Putamen (tissue), 1 donor: ENCODE results near the gene FAM186B.
"Not testable (repeated sequence)": the region's sequence is repeated elsewhere in the genome, so short reads cannot be mapped to it uniquely, and the experiment has no call there.

Source experiments
- DNase-seq: peaks from one replicate; pipeline ENCODE4 v3.0.0-alpha.2; 2016; ENCODE audit warnings: low spot score

The FAM186B gene

DNA sequence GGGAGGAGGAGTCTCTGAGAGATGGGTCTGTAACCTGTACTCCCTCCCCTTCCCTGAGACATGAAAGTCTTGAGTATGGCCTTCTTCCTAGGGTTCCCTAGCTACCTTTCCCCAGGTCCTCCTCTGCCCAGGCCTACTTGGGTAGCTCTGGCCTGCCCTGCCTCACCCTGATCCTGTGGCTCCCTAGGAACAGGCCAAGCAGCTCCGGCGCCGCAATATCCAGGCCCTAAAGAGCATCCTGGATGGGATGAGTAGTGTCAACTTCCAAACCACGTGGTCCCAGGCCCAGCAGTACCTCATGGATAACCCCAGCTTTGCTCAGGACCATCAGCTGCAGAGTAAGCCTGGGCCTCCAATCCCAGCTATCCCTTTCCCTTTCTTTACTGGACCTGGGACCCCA lies 30.2 kb upstream of the FAM186B start:
- DNase-seq: no peak

- no peak for DNase-seq
These were observed 29.6 kb upstream of the FAM186B start for GRCh38 chr12:49635036-49635435.

- DNase-seq: no peak
These were observed 28.4 kb upstream of the FAM186B start for GRCh38 chr12:49633703-49634345.

GRCh38 chr12:49632986-49633702 lies 27.7 kb upstream of the FAM186B start:
- DNase-seq: no peak

DNA sequence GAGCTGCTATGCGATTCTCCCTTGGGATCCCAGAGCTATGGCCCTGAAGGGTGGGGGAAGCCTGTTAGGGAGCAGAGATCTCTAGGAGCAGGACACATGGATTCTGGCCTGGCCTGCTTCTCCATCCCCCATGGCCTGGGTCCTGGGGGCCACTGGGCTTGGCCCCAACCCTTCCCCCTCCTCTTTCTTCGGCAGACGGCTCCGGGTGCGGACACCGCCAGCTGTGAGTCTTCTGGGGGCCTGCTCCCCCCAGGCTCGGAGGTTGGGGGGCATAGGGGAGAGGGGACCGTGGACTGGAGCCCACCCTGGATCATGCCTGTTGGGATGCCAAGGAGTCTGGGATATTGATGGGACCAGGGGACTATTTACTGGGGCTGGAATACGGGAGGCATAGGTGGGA lies 27.0 kb upstream of the FAM186B start:
- no peak for DNase-seq

DNA sequence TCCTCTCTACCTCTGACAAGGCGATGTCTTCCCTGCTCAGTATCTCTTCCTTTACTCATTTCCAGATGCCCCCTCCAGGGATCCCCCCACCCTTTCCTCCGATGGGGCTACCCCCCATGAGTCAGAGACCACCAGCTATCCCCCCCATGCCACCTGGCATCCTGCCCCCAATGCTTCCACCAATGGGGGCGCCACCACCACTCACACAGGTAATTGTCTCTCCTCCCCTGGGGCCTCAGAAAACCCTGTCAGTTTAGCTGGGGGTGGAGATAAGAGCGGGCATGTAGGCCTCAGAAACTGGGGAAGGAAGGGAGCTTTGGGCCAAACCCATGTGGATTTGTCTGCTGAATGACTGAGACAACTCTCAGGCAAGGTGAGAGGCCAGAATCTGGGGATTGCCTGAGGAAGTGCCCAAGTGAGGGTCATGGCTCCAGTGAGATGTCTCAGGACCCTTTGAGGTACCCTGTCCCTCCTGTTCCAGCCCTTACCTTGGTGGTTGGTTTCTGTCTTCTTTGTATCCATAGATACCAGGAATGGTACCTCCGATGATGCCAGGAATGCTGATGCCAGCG lies 26.0 kb upstream of the FAM186B start:
- no peak for DNase-seq

GRCh38 chr12:49627752-49628360 lies 22.4 kb upstream of the FAM186B start:
- DNase-seq: no peak

- DNase-seq: no peak
These were observed 21.4 kb upstream of the FAM186B start for GRCh38 chr12:49626836-49627235.

- peak; percentile 76 for DNase-seq
These were observed 20.9 kb upstream of the FAM186B start for GRCh38 chr12:49626169-49626835.

DNA sequence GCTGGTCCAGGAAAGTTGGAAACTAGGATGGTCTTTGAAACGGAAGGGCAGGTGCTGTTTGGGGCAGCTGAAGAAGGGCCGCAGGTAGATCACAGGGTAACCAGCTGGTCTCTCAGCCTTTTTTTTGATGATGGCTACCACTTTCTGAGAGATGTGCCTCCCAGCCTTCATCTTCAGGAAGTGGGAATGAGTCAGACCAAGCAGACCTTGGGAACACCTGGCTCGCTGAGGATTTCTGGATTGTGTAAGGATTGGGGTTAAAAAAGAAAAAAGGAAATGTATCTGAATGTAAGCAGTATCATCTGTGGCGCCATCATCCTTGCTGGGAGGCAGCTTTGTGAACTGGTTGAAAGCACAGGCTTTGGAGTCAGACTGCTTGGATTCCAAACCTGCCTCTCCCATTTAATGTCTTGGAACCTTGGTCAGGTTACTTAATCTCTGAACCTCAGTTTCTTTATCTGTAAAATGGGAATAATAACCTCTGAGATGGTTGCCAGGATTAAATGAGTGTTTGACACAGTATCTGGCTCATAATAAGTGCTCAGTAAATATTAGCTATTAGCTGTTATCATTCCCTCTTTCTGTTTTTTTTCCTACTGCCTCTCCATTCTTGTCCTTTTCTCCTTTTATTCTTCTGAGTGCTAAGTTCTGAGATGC lies 19.6 kb upstream of the FAM186B start:
- DNase-seq: no peak

- peak; percentile 89 for DNase-seq
These were observed 17.9 kb upstream of the FAM186B start, which contains the start of gene PRPF40B for GRCh38 chr12:49623142-49623904. PRPF40B (plus strand) TSS chr12:49623561; CDS start chr12:49623591, 30 bp downstream.

DNA sequence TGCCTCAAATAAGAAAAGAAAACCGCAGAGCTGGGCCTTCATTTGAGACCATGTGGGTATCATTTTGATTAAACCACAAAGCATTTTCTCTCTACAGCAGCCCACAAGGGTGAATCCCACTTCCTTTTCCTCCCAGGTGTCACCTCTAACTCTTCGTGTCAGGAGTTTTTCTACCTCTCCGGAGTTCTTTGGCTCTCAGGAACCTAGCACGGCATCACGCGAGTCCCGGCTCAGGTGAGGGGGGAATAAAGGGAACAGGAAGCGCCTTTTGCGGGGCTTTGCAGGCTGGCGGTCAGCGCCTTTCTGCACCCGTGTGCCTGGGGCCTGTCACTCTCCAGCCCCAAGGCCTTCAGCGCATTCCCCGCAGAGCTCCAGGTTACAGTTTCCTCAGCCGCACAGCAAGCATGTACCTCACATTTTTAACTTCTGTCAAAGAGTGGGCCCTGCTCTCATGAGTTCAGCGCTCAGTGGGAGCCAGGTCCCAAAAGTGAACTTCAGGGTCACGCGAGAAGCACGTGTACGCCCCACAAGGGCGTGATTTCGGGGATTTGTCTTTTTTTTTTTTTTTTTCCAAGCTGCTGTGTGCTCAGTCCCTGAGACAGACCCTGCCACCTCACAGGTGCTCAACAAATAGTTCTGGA lies 17.2 kb upstream of the FAM186B start:
- DNase-seq: no peak

DNA sequence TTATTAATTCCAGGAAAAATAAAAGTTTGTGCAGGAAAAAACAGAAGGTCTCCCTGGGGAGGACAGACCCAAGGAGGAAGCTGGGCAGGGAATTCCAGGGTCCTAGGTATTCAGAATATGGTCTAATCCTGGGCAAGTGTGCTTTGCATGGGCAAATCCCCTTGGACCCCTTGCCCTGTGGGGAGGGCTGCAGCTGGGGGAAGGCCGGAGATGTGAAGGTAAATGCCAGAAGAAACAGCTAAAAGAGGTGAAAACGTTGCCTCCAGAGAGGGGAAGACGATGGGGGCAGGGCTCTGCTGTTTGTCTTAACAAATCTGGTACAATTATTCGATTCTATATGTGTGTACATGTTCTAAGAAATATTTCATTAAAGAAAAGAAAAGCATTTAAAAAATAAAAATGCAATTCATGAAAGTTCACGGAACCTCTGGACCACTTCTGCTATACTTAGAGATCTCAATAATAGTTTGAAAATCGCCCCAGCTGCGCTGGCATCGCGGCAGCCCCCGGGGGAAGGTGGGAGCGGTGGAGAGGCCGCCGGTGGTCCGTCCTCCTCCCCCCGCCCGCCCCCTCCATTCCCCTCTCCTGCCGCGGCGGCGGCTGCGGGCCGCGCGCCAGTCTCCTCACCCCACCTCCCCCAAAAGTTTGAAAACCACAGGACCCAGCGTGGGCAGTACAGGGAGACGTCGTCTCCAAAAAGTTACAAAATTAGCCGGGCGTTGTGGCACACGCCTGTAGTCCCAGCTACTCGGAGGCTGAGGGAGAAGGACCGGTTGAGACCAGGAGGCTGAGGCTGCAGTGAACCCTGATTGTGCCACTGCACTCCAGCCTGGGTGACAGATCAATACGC lies 16.4 kb upstream of the FAM186B start:
- no peak for DNase-seq

DNA sequence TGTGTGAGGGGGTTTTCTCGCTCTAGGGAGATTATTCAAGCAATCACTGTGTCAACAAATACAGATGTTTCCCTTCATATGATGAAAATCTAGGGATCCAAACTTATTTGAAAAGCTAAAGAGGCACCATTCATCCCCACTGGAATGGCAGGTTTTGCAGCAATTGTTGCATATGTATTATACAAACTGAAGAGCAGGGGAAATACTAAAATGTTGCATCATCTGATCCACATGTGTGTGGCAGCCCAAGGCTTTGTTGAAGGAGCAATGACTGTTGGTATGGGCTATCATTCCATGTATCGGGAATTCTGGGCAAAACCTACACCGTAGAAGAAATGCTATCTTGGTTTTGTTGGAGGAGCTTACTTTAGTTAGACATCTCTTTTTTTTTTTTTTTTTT lies 13.8 kb upstream of the FAM186B start:
- DNase-seq: no peak

GRCh38 chr12:49618576-49618975 lies 13.1 kb upstream of the FAM186B start:
- DNase-seq: no peak

DNA sequence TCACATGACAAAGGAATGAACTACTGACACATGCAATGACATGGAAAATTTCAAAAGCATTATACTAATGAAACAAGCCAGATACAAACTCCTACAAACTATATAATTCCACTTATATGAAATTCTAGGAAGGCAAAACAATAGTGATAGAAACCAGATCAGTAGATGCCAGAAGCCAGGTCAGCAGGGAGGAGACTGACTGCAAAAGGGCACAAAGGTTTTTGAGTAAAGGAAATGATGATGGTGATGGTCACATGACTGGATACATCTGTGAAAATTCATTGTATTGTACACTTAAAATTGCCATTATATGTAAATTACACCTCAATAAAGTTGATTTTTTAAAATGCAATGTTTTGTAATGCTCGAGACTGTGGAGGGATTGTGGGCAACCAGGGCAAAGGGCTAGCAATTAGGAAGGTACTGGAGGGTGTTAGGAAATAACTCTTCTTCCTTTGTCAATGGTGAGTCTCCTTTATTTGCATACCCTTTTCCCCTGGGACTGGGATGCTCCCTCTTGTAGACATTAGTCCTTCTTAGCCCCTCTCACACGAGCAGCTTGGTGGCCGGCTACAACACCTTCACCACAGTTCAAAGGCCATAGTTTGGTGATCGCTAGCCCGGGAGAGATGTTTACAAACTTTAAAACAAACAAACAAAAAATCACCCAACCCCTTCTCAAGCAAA lies 11.2 kb upstream of the FAM186B start:
- no peak for DNase-seq

- no peak for DNase-seq
These were observed 10.3 kb upstream of the FAM186B start for GRCh38 chr12:49615725-49616124.

DNA sequence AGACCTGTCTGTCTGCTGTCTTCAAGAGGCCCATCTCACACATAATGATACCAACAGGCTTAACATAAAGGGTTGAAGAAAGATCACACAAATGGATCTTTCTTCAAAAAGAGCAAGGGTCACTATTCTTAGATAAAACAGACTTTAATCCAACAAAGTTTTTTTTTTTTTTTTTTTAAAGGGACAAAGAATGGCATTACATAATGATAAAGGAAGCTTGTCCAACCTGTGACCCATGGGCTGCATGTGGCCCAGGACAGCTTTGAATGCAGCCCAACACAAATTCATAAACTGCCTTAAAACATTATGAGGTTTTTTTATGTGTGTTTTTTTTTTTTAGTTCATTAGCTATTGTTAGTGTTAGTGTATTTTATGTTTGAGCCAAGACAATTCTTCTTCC lies 6.8 kb upstream of the FAM186B start:
- no peak for DNase-seq

DNA sequence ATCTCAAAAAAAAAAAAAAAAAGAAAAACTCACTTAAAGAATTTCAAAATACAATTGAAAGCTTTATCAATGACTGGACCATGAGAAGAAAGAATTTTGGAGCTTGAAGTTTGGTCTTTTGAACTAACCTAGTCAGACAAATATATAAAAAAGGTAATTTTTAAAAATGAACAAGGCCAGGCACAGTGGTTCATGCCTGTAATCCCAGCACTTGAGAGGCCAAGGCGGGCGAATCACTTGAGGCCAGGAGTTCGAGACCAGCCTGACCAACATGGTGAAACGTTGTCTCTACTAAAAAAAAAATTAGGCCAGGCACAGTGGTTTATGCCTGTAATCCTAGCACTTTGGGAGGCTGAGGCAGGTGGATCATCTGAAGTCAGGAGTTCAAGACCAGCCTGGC lies 5.3 kb upstream of the FAM186B start:
- not testable (repeated sequence) for DNase-seq
